Ascending aorta (tissue), 2 donors: ENCODE measurements around the gene RUNX1. TPM values are rescaled to one million over a fixed set of nuclear protein-coding genes. Genes with fewer than 3 reads are reported as not detected.

ENCODE experiments used
- DNase-seq, 2 donors: peaks; one replicate each; pipeline ENCODE4 v3.0.0-alpha.2; 2019; ENCODE audit warnings: low spot score in 2 of 2
- H3K27ac ChIP-seq, 2 donors: fragments of 200-600 bp; sonication (generic); one replicate each; pipeline ENCODE4 v1.5.1; 2016 to 2017; ENCODE audit warnings: mild to moderate bottlenecking in 1 of 2
- H3K27me3 ChIP-seq: fragments of 200-600 bp; sonication (generic); one replicate; pipeline ENCODE4 v1.5.1; 2017
- H3K36me3 ChIP-seq, 2 donors: fragments of 200-600 bp; sonication (generic); one replicate each; pipeline ENCODE4 v1.5.1; 2016
- H3K4me1 ChIP-seq, 2 donors: fragments of 200-600 bp; sonication (generic); one replicate each; pipeline ENCODE4 v1.5.1; 2016 to 2017; ENCODE audit warnings: mild to moderate bottlenecking in 1 of 2
- H3K4me3 ChIP-seq, 2 donors: fragments of 200-600 bp; sonication (generic); one replicate each; pipeline ENCODE4 v1.5.1; 2016 to 2017; ENCODE audit warnings: mild to moderate bottlenecking in 1 of 2
- H3K9me3 ChIP-seq, 2 donors: fragments of 200-600 bp; sonication (generic); one replicate each; pipeline ENCODE4 v1.5.1; 2016
- intact Hi-C: fragments of 100-400 bp; cut with DNase I; formaldehyde crosslinking; loops from one replicate; pipeline ENCODE4 v1.15.1; 2023
- total RNA-seq: library from RNA; depleted of rRNA; stranded (reverse); fragments of >200 nt; gene quantifications from one replicate; pipeline ENCODE4 v1.1.0, GENCODE V29; 2016
- TF ChIP-seq, protein P1 (sequence below), 3 experiments: fragments of 200-600 bp in 2 of 3; fragments of 450-650 bp in 1 of 3; sonication (generic) in 2 of 3; IDR thresholded peaks; one replicate each; pipeline ENCODE4 v1.5.1; 2016 to 2019; ENCODE audit warnings: antibody characterized with exemption in 3 of 3, mild to moderate bottlenecking in 1 of 3, moderate library complexity in 1 of 3

The RUNX1 gene
- total RNA-seq, 1 donor from 2014 or later, result 16.3 TPM

DNA sequence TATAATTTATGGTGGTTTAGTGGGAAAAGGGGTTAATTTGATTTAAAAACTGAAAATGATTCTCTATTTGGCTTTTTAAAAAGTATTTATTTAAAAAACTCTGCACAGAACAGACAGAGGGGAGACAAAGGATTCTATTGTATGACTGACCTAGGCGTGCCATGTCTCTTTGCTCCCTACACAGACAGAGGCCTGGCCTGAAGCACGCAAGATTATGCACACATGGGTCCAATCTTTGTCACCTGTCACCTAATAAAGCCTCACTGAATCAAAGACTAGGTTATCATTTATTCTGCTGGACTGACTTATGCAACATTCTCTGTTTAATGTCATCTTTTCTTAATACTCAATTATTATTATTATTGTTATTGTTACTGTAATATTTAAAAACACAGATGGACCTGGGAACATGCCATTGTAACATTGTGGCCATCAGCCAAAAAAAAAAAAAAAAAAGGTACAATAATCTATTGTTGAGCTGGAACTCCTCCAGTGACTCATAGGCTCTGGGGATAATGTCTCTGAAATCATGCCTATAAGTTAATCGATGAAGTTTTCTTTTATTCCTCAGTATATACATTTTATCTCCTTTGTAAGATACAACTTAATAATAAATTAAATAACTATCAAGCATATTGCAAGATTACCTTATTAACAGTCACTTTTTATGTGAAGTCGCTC, 112.1 kb downstream of the RUNX1 start:
- Histone ChIP-seq H3K4me1 (no peaks in the 10 kb centered on the region), H3K36me3 (no peaks in the 10 kb centered on the region), H3K27me3 (no peaks in the 10 kb centered on the region), H3K4me3 (no peak overlapping the region), H3K9me3 (no peaks in the 10 kb centered on the region), H3K27ac (no peak overlapping the region)
- intact Hi-C loops, result no loop called here
- DNase-seq, result no peak
- TF ChIP-seq, protein P1, sequence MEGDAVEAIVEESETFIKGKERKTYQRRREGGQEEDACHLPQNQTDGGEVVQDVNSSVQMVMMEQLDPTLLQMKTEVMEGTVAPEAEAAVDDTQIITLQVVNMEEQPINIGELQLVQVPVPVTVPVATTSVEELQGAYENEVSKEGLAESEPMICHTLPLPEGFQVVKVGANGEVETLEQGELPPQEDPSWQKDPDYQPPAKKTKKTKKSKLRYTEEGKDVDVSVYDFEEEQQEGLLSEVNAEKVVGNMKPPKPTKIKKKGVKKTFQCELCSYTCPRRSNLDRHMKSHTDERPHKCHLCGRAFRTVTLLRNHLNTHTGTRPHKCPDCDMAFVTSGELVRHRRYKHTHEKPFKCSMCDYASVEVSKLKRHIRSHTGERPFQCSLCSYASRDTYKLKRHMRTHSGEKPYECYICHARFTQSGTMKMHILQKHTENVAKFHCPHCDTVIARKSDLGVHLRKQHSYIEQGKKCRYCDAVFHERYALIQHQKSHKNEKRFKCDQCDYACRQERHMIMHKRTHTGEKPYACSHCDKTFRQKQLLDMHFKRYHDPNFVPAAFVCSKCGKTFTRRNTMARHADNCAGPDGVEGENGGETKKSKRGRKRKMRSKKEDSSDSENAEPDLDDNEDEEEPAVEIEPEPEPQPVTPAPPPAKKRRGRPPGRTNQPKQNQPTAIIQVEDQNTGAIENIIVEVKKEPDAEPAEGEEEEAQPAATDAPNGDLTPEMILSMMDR (IDR thresholded peaks at IDR 0.05), result no peak

DNA sequence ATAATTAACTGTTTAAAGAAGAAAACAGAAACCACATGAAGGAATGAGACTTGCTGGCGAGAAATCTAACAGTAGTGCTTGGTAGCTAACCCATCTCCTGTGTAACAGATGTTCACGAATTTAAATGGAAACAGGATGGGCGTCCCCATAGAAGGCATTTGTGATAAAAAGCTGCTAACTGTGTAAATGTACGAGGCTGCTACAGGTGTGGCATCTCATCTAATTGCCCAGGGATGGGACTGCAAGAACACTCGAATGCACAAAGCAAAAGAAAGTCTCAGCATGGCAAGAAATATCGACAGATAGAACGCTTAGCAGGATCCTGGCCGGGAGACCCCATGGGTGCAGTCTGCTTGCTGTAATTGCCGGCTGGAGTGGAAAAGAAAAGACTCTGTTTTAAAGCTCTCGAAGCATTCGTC, 112.7 kb downstream of the RUNX1 start:
- TF ChIP-seq, protein P1 (IDR thresholded peaks at IDR 0.05), result no peak
- Histone ChIP-seq H3K27ac (no peak overlapping the region), H3K9me3 (no peaks in the 10 kb centered on the region), H3K27me3 (no peaks in the 10 kb centered on the region), H3K4me1 (no peaks in the 10 kb centered on the region), H3K4me3 (no peak overlapping the region), H3K36me3 (no peaks in the 10 kb centered on the region)
- intact Hi-C loops, result no loop called here
- DNase-seq, result no peak

DNA sequence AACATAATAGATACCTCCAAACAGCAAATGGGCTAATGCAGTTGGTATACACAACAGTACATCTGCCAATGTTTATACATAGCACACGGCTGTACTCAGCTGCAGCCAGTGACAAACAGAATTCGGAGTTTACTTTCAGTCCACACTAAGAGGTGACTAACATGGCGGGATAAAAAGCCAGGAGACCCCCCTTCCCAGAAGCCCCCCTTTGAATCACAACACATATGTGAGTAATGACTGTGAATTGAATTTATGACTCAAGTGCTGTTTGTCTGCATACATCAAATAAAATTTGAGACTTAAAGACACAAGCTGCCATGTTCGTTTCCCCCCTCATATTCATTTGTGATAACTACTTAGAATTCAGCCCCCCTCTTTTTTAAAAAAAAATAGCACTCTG, 113.2 kb downstream of the RUNX1 start:
- Histone ChIP-seq H3K4me1 (no peaks in the 10 kb centered on the region), H3K4me3 (no peak overlapping the region), H3K27ac (no peak overlapping the region), H3K9me3 (no peaks in the 10 kb centered on the region), H3K27me3 (no peaks in the 10 kb centered on the region), H3K36me3 (no peaks in the 10 kb centered on the region)
- TF ChIP-seq, protein P1 (IDR thresholded peaks at IDR 0.05), result no peak
- no peak for DNase-seq
- intact Hi-C loops, result no loop called here

DNA sequence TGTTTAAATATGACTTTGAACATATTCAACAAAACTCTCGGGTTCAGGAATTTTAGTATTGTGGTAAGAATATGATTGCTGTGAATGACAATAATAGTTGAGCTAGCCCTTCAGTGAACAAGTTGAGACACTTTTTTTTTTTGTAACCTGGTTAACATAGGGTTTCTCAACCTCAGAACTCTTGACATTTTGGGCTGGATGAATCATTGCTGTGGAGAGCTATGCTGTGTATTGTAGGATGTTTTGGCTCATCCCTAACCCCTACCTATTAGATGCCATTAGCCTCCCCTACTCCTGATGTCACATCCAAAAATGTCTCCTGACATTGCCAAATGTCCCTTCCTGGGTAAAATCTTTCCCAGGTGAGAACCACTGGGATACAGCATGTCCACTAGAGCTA, 113.7 kb downstream of the RUNX1 start:
- Histone ChIP-seq H3K36me3 (no peaks in the 10 kb centered on the region), H3K27me3 (no peaks in the 10 kb centered on the region), H3K4me1 (no peaks in the 10 kb centered on the region), H3K4me3 (no peak overlapping the region), H3K9me3 (no peaks in the 10 kb centered on the region), H3K27ac (no peak overlapping the region)
- TF ChIP-seq, protein P1 (IDR thresholded peaks at IDR 0.05), result no peak
- intact Hi-C loops, result no loop called here
- DNase-seq, result no peak

DNA sequence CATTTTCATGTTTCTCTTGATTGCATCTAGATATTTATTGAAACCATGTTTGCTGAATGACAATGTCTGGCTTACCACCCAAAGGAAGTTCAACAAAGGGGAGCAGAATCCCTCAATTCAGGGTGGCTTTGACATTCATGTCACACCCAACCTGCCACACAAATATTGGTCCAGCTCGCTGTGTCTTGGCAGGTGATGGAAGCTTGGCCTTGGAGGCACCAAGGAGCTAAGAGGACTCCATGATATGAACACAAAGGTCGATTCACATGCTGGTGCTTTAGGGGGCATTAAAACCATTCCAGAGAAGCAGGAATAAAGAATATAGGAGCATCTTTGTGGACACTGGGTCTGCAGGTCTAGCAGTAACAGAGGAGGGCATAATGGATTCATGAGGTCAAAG, 114.8 kb downstream of the RUNX1 start:
- intact Hi-C loops, result no loop called here
- Histone ChIP-seq H3K36me3 (no peaks in the 10 kb centered on the region), H3K4me1 (no peaks in the 10 kb centered on the region), H3K4me3 (no peak overlapping the region), H3K27ac (no peak overlapping the region), H3K27me3 (no peaks in the 10 kb centered on the region), H3K9me3 (no peaks in the 10 kb centered on the region)
- TF ChIP-seq, protein P1 (IDR thresholded peaks at IDR 0.05), result no peak
- no peak for DNase-seq
